Activated CD4-positive, alpha-beta T cell treated with anti-CD3 and anti-CD28 coated beads, Interleukin-2, Interleukin-6, amounts not matched to agents 100 ng/mL and 50 ng/mL, durations not matched to agents 16 hours and 8 hours (primary cell): ENCODE measurements around the gene HID1.
"Not testable (repeated sequence)": the region's sequence is repeated elsewhere in the genome, so short reads cannot be mapped to it uniquely, and the experiment has no call there.

Source experiments
- DNase-seq: peaks from one replicate; pipeline ENCODE4 v3.0.0-alpha.2; 2020

HID1 gene

GRCh38 chr17:74998783-74999182 lies 26.2 kb upstream of the HID1 start:
- no peak for DNase-seq

- DNase-seq = no peak
Measured at GRCh38 chr17:74995847-74996246, 23.3 kb upstream of the HID1 start.

GRCh38 chr17:74994440-74994839 lies 21.9 kb upstream of the HID1 start:
- no peak for DNase-seq

GRCh38 chr17:74992223-74992622 lies 19.7 kb upstream of the HID1 start:
- no peak for DNase-seq

- DNase-seq = no peak
Measured at GRCh38 chr17:74990581-74991105, 18.1 kb upstream of the HID1 start.

GRCh38 chr17:74987909-74988711 lies 15.6 kb upstream of the HID1 start:
- no peak for DNase-seq

GRCh38 chr17:74987418-74987908 lies 14.9 kb upstream of the HID1 start, which contains the start of gene CDR2L:
TSS of gene CDR2L (plus strand) at chr17:74987632. CDS start at chr17:74988044, 412 bp downstream.
- peak; percentile 92 for DNase-seq

- DNase-seq = no peak
Measured at GRCh38 chr17:74986206-74986576, 13.6 kb upstream of the HID1 start.

- DNase-seq = not testable (repeated sequence)
Measured at GRCh38 chr17:74982663-74983313, 10.2 kb upstream of the HID1 start.

- DNase-seq = peak; percentile 84
Measured at GRCh38 chr17:74981979-74982662, 9.6 kb upstream of the HID1 start.

GRCh38 chr17:74981318-74981978 lies 8.9 kb upstream of the HID1 start:
- DNase-seq = no peak

GRCh38 chr17:74979408-74980146 lies 7.0 kb upstream of the HID1 start:
- DNase-seq = no peak

GRCh38 chr17:74978240-74978639 lies 5.7 kb upstream of the HID1 start:
- no peak for DNase-seq

GRCh38 chr17:74977802-74978201 lies 5.2 kb upstream of the HID1 start:
- no peak for DNase-seq

- no peak for DNase-seq
Measured at GRCh38 chr17:74975943-74976342, 3.4 kb upstream of the HID1 start.

- DNase-seq = no peak
Measured at GRCh38 chr17:74972973-74973328, 392 bp upstream of the HID1 start.

- no peak for DNase-seq
Measured at GRCh38 chr17:74971842-74972106, 785 bp downstream of the HID1 start.

- no peak for DNase-seq
Measured at GRCh38 chr17:74971069-74971841, 1.3 kb downstream of the HID1 start.

- no peak for DNase-seq
Measured at GRCh38 chr17:74970395-74970794, 2.2 kb downstream of the HID1 start.

GRCh38 chr17:74969501-74969900 lies 3.1 kb downstream of the HID1 start:
- not testable (repeated sequence) for DNase-seq

GRCh38 chr17:74968361-74968780 lies 4.2 kb downstream of the HID1 start:
- DNase-seq = no peak
